Measurements from ENCODE around the gene RP9. TPM values are rescaled to one million over a fixed set of nuclear protein-coding genes. Genes with fewer than 3 reads are reported as not detected.
A peak's percentile ranks its signal among the peaks of the same experiment; 100 is the strongest.

Gene RP9
- total and polyA plus RNA-seq, 2 of the 13 experiments (the other 11 are each of a cell fraction or from before 2014, with no cell fraction given) = 14.2 to 18.6 TPM

DNA sequence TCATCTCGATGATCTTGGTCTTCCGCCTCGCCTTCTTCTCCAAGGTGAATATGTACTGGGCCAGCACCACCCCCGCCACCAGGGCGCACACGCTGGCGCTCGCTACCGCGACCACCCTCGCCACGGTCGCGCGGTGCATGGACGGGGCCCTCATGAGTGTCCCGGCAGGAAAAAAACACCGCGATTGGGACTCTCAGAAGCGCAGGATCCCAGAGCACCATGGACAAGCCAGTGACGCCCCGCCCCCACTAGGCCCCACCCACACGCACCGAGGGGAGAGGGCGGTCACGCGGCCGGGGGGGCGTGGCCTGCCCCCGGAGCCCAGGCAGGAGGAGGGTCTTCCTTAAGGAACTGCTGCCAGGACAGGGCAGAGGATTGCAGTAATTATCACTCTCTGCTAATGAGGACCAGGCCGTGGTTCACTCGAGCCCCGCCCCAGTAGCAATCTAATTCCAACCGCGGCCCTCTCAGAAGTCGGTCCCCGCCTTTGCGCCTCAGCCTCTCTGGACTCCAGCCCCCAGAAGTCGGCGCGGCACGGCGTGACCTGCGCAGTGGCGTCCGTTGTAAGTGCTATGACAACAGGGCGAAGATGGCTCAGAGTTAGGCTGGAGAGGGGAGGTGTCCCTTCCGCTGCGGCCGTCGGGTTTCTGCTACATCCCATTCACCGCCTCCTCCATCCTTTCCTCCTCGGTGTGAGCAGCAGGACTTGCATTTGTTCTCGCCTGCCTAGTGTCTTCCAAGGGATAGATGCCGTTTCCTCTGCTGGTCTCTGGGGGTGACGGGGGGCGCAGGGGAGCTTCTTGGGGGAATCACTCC, 20.0 kb upstream of the RP9 start, which contains the start of gene BBS9 (continued):
- TF ChIP-seq, protein P1, sequence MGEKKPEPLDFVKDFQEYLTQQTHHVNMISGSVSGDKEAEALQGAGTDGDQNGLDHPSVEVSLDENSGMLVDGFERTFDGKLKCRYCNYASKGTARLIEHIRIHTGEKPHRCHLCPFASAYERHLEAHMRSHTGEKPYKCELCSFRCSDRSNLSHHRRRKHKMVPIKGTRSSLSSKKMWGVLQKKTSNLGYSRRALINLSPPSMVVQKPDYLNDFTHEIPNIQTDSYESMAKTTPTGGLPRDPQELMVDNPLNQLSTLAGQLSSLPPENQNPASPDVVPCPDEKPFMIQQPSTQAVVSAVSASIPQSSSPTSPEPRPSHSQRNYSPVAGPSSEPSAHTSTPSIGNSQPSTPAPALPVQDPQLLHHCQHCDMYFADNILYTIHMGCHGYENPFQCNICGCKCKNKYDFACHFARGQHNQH (CRISPR knock-in tag; IDR thresholded peaks at IDR 0.05) = peak; percentile 36; the same call in 1 of the 2 replicates
- peak; percentile 74; the same call in 1 of the 2 replicates for TF ChIP-seq ZNF605 (CRISPR knock-in tag; IDR thresholded peaks at IDR 0.05)
- TF ChIP-seq, protein P2, sequence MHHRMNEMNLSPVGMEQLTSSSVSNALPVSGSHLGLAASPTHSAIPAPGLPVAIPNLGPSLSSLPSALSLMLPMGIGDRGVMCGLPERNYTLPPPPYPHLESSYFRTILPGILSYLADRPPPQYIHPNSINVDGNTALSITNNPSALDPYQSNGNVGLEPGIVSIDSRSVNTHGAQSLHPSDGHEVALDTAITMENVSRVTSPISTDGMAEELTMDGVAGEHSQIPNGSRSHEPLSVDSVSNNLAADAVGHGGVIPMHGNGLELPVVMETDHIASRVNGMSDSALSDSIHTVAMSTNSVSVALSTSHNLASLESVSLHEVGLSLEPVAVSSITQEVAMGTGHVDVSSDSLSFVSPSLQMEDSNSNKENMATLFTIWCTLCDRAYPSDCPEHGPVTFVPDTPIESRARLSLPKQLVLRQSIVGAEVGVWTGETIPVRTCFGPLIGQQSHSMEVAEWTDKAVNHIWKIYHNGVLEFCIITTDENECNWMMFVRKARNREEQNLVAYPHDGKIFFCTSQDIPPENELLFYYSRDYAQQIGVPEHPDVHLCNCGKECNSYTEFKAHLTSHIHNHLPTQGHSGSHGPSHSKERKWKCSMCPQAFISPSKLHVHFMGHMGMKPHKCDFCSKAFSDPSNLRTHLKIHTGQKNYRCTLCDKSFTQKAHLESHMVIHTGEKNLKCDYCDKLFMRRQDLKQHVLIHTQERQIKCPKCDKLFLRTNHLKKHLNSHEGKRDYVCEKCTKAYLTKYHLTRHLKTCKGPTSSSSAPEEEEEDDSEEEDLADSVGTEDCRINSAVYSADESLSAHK (CRISPR knock-in tag; IDR thresholded peaks at IDR 0.05; ENCODE audit: borderline replicate concordance) = no peak
- TF ChIP-seq ZKSCAN1 (IDR thresholded peaks at IDR 0.05; ENCODE audit: low read length) = no peak
- TF ChIP-seq THAP8 (CRISPR knock-in tag; IDR thresholded peaks at IDR 0.05; ENCODE audit: borderline replicate concordance) = no peak
- TF ChIP-seq, protein P3, sequence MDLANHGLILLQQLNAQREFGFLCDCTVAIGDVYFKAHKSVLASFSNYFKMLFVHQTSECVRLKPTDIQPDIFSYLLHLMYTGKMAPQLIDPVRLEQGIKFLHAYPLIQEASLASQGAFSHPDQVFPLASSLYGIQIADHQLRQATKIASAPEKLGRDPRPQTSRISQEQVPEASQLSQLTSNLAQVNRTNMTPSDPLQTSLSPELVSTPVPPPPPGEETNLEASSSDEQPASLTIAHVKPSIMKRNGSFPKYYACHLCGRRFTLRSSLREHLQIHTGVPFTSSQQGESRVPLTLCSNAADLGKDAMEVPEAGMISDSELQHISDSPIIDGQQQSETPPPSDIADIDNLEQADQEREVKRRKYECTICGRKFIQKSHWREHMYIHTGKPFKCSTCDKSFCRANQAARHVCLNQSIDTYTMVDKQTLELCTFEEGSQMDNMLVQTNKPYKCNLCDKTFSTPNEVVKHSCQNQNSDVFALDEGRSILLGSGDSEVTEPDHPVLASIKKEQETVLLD (CRISPR knock-in tag; IDR thresholded peaks at IDR 0.05; ENCODE audit: low read depth) = no peak
- peak; percentile 30; the same call in 1 of the 2 replicates for TF ChIP-seq SIN3A (IDR thresholded peaks at IDR 0.05; ENCODE audit: borderline replicate concordance, low read depth, low read length)
- TF ChIP-seq ELF3 (CRISPR knock-in tag; IDR thresholded peaks at IDR 0.05) = peak; percentile 9; the same call in 1 of the 2 replicates
- TF ChIP-seq, protein P4, sequence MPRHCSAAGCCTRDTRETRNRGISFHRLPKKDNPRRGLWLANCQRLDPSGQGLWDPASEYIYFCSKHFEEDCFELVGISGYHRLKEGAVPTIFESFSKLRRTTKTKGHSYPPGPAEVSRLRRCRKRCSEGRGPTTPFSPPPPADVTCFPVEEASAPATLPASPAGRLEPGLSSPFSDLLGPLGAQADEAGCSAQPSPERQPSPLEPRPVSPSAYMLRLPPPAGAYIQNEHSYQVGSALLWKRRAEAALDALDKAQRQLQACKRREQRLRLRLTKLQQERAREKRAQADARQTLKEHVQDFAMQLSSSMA (CRISPR knock-in tag; IDR thresholded peaks at IDR 0.05) = no peak; the same call in 1 of the 2 replicates
- TF ChIP-seq HCFC1 (IDR thresholded peaks at IDR 0.05; ENCODE audit: low read depth, low read length) = peak; percentile 81
- peak in 1 of 2 experiments; percentile 43; a peak in 1 of 4 replicates for TF ChIP-seq KLF16 (CRISPR knock-in tag; IDR thresholded peaks at IDR 0.05)
- TF ChIP-seq DNMT1 (CRISPR knock-in tag; IDR thresholded peaks at IDR 0.05) = no peak
- no peak for TF ChIP-seq ZNF207 (IDR thresholded peaks at IDR 0.05; ENCODE audit: borderline replicate concordance)
- TF ChIP-seq ARID2 (CRISPR knock-in tag; IDR thresholded peaks at IDR 0.05; ENCODE audit: borderline replicate concordance) = no peak
- TF ChIP-seq MYC (CRISPR knock-in tag; IDR thresholded peaks at IDR 0.05; ENCODE audit: borderline replicate concordance) = peak; percentile 49; the same call in 1 of the 2 replicates
- TF ChIP-seq CENPT (CRISPR knock-in tag; IDR thresholded peaks at IDR 0.05; ENCODE audit: low read depth) = no peak
- TF ChIP-seq ZNF317 (CRISPR knock-in tag; IDR thresholded peaks at IDR 0.05) = peak; percentile 83
- TF ChIP-seq ZBTB1 (CRISPR knock-in tag; IDR thresholded peaks at IDR 0.05; ENCODE audit: borderline replicate concordance) = no peak
- no peak; the same call in 1 of the 2 replicates for TF ChIP-seq KDM5A (IDR thresholded peaks at IDR 0.05; ENCODE audit: borderline replicate concordance, low read length)
- peak; percentile 66; the same call in 1 of the 2 replicates for TF ChIP-seq HES4 (CRISPR knock-in tag; IDR thresholded peaks at IDR 0.05; ENCODE audit: borderline replicate concordance)
- no peak for TF ChIP-seq NFIB (CRISPR knock-in tag; IDR thresholded peaks at IDR 0.05; ENCODE audit: borderline replicate concordance)
